ENCODE measurements around the gene LARGE2. TPM values are rescaled to one million over a fixed set of nuclear protein-coding genes. Genes with fewer than 3 reads are reported as not detected.

LARGE2 gene
- total RNA-seq, 1 donor from 2014 or later, result not detected

GRCh38 chr11:45913942-45914635 is 8.4 kb upstream of the LARGE2 start:
- intact Hi-C loops (cut with micrococcal nuclease), result no loop called here

- intact Hi-C loops (cut with micrococcal nuclease), result loop anchor here (5.0 kb wide), 4 partner anchors 322 to 1727 kb away; partner anchors contain the start of genes CKAP5, MTCH2 and PRDM11
These were observed 7.0 kb upstream of the LARGE2 start for GRCh38 chr11:45915446-45915845.

GRCh38 chr11:45917286-45917622 is 5.2 kb upstream of the LARGE2 start:
- intact Hi-C loops (cut with micrococcal nuclease), result loop anchor here (2.0 to 5.0 kb wide), 5 partner anchors 320 to 1725 kb away; partner anchors contain the start of genes CKAP5, DGKZ, MTCH2 and PRDM11

GRCh38 chr11:45917623-45918330 is 4.7 kb upstream of the LARGE2 start, which contains the start of gene PEX16:
TSS of gene PEX16 (minus strand) at chr11:45917877. CDS start at chr11:45917811, 66 bp downstream.
- intact Hi-C loops (cut with micrococcal nuclease), result loop anchor here (1.0 to 5.0 kb wide), 19 partner anchors 18 to 1725 kb away; partner anchors contain the start of genes ARHGAP1, CKAP5, CRY2 and DDB2

GRCh38 chr11:45918331-45918941 is 4.0 kb upstream of the LARGE2 start:
- intact Hi-C loops (cut with micrococcal nuclease), result loop anchor here (1.0 to 5.0 kb wide), 18 partner anchors 19 to 1724 kb away; partner anchors contain the start of genes ARHGAP1, CKAP5, CRY2 and DDB2

GRCh38 chr11:45918962-45919675 is 3.3 kb upstream of the LARGE2 start:
- intact Hi-C loops (cut with micrococcal nuclease), result loop anchor here (1.0 to 5.0 kb wide), 18 partner anchors 20 to 1723 kb away; partner anchors contain the start of genes ARHGAP1, CKAP5, CRY2 and DDB2

- intact Hi-C loops (cut with micrococcal nuclease), result loop anchor here (2.0 to 5.0 kb wide), 5 partner anchors 193 to 1722 kb away; partner anchors contain the start of genes CKAP5, MTCH2 and PRDM11
These were observed 2.5 kb upstream of the LARGE2 start for GRCh38 chr11:45919806-45920530.

- intact Hi-C loops (cut with micrococcal nuclease), result no loop called here
These were observed 1.7 kb upstream of the LARGE2 start for GRCh38 chr11:45920531-45921477.

GRCh38 chr11:45921561-45922424 is 663 bp upstream of the LARGE2 start:
- intact Hi-C loops (cut with micrococcal nuclease), result no loop called here

GRCh38 chr11:45924036-45924915 is 1.8 kb downstream of the LARGE2 start:
- intact Hi-C loops (cut with micrococcal nuclease), result no loop called here

- intact Hi-C loops (cut with micrococcal nuclease), result no loop called here
These were observed 2.5 kb downstream of the LARGE2 start for GRCh38 chr11:45924927-45925326.

GRCh38 chr11:45925550-45925949 is 3.1 kb downstream of the LARGE2 start:
- intact Hi-C loops (cut with micrococcal nuclease), result no loop called here

GRCh38 chr11:45926001-45926401 is 3.5 kb downstream of the LARGE2 start:
- intact Hi-C loops (cut with micrococcal nuclease), result no loop called here

GRCh38 chr11:45926536-45927331 is 4.3 kb downstream of the LARGE2 start:
- intact Hi-C loops (cut with micrococcal nuclease), result no loop called here

- intact Hi-C loops (cut with micrococcal nuclease), result no loop called here
These were observed 4.9 kb downstream of the LARGE2 start for GRCh38 chr11:45927332-45927683.

GRCh38 chr11:45927684-45928413 is 5.4 kb downstream of the LARGE2 start:
- intact Hi-C loops (cut with micrococcal nuclease), result no loop called here

Data from T-helper 1 cell treated with Interleukin-12 subunit alpha and Interleukin-12 subunit beta and Interleukin-4 antibody, amounts not matched to agents 30 ng/mL and 1 ng/mL, for 36 hours (primary cell).